Activated T-cell treated with anti-CD3 and anti-CD28 coated beads, Interleukin-2, amount 50 U/mL, for 72 hours (primary cell): ENCODE results near the gene CHAF1A. TPM values are rescaled to one million over a fixed set of nuclear protein-coding genes. Genes with fewer than 3 reads are reported as not detected.

Experiments used
- ATAC-seq, 2 donors: fragments of 150-1000 bp; cut with Tn5 transposase; replicated peaks in 1 of 2; 2 replicates each; pipeline ENCODE4 v1.10.0; 2021; ENCODE audit warnings: moderate library complexity in 2 of 2, mild to moderate bottlenecking in 1 of 2
- DNase-seq, 2 donors: peaks; one replicate each; pipeline ENCODE4 v3.0.0; 2021 to 2022; ENCODE audit warnings: mixed read lengths in 1 of 2
- H3K27ac Mint-ChIP-seq: one replicate; pipeline ENCODE4 v1.8.0; 2022; ENCODE audit warnings: mild to moderate bottlenecking, moderate library complexity, mixed read lengths
- H3K27me3 Mint-ChIP-seq: one replicate; pipeline ENCODE4 v1.8.0; 2022; ENCODE audit warnings: low read depth, mixed read lengths
- H3K36me3 Mint-ChIP-seq, 2 donors: one replicate each; pipeline ENCODE4 v1.8.0; 2022; ENCODE audit warnings: mixed read lengths in 2 of 2, mild to moderate bottlenecking in 1 of 2; ENCODE audit not compliant: insufficient read depth in 2 of 2
- H3K4me1 Mint-ChIP-seq: one replicate; pipeline ENCODE4 v1.8.0; 2022; ENCODE audit warnings: low read depth, mixed read lengths
- H3K4me3 Mint-ChIP-seq, 2 donors: one replicate each; pipeline ENCODE4 v1.8.0; 2022; ENCODE audit warnings: mild to moderate bottlenecking in 2 of 2, mixed read lengths in 2 of 2, moderate library complexity in 2 of 2
- H3K9me3 Mint-ChIP-seq, 2 donors: one replicate each; pipeline ENCODE4 v1.8.0; 2022; ENCODE audit warnings: mixed read lengths in 2 of 2
- total RNA-seq, 2 donors: library from RNA; stranded (reverse); gene quantifications; one replicate each; pipeline ENCODE4 v1.2.3, GENCODE V29; 2022

CHAF1A gene
- total RNA-seq, 2 donors from 2014 or later = 74.0 to 79.7 TPM

GRCh38 chr19:4370418-4371041, 31.9 kb upstream of the CHAF1A start:
- no peaks in the 10 kb centered on the region for H3K27me3 Mint-ChIP-seq
- peaks cover 62% of the 10 kb centered on the region for H3K4me1 Mint-ChIP-seq
- ATAC-seq (no peak), DNase-seq (no peak)
- H3K9me3 Mint-ChIP-seq = no peaks in the 10 kb centered on the region
- H3K4me3 Mint-ChIP-seq = peak overlapping the region; percentile 78 to 94
- H3K36me3 Mint-ChIP-seq = no peaks in the 10 kb centered on the region
- H3K27ac Mint-ChIP-seq = no peak overlapping the region

- no peaks in the 10 kb centered on the region for H3K27me3 Mint-ChIP-seq
- ATAC-seq = no peak
- DNase-seq = no peak
- peaks cover 72% of the 10 kb centered on the region for H3K4me1 Mint-ChIP-seq
- no peaks in the 10 kb centered on the region for H3K36me3 Mint-ChIP-seq
- H3K27ac Mint-ChIP-seq = no peak overlapping the region
- no peaks in the 10 kb centered on the region for H3K9me3 Mint-ChIP-seq
- peak overlapping the region; percentile 17 to 78 for H3K4me3 Mint-ChIP-seq
These were observed 30.9 kb upstream of the CHAF1A start for GRCh38 chr19:4371247-4372164.

GRCh38 chr19:4372165-4373012, 30.1 kb upstream of the CHAF1A start:
- Mint-ChIP-seq H3K4me3 (no peak overlapping the region), H3K4me1 (peaks cover 81% of the 10 kb centered on the region), H3K36me3 (no peaks in the 10 kb centered on the region), H3K9me3 (no peaks in the 10 kb centered on the region), H3K27me3 (no peaks in the 10 kb centered on the region), H3K27ac (no peak overlapping the region)
- ATAC-seq = no peak
- DNase-seq = no peak

- H3K9me3 Mint-ChIP-seq = no peaks in the 10 kb centered on the region
- no peak for ATAC-seq
- H3K4me1 Mint-ChIP-seq = peaks cover 84% of the 10 kb centered on the region
- DNase-seq = no peak
- no peak overlapping the region for H3K4me3 Mint-ChIP-seq
- H3K27ac Mint-ChIP-seq = no peak overlapping the region
- no peaks in the 10 kb centered on the region for H3K36me3 Mint-ChIP-seq
- no peaks in the 10 kb centered on the region for H3K27me3 Mint-ChIP-seq
These were observed 29.4 kb upstream of the CHAF1A start for GRCh38 chr19:4373013-4373367.

GRCh38 chr19:4373601-4374497, 28.6 kb upstream of the CHAF1A start:
- peaks cover 80% of the 10 kb centered on the region for H3K4me1 Mint-ChIP-seq
- no peaks in the 10 kb centered on the region for H3K27me3 Mint-ChIP-seq
- H3K9me3 Mint-ChIP-seq = no peaks in the 10 kb centered on the region
- no peaks in the 10 kb centered on the region for H3K36me3 Mint-ChIP-seq
- DNase-seq = no peak
- ATAC-seq = no peak
- H3K4me3 Mint-ChIP-seq = no peak overlapping the region
- peak overlapping the region; percentile 62 for H3K27ac Mint-ChIP-seq

GRCh38 chr19:4374498-4375163, 27.8 kb upstream of the CHAF1A start:
- H3K4me3 Mint-ChIP-seq = no peak overlapping the region
- H3K9me3 Mint-ChIP-seq = no peaks in the 10 kb centered on the region
- DNase-seq = no peak
- H3K27me3 Mint-ChIP-seq = no peaks in the 10 kb centered on the region
- H3K36me3 Mint-ChIP-seq = no peaks in the 10 kb centered on the region
- H3K4me1 Mint-ChIP-seq = peaks cover 80% of the 10 kb centered on the region
- H3K27ac Mint-ChIP-seq = no peak overlapping the region
- ATAC-seq = no peak

GRCh38 chr19:4375164-4376027, 27.0 kb upstream of the CHAF1A start:
- no peaks in the 10 kb centered on the region for H3K9me3 Mint-ChIP-seq
- H3K4me1 Mint-ChIP-seq = peaks cover 80% of the 10 kb centered on the region
- no peaks in the 10 kb centered on the region for H3K27me3 Mint-ChIP-seq
- ATAC-seq = no peak
- DNase-seq = no peak
- no peaks in the 10 kb centered on the region for H3K36me3 Mint-ChIP-seq
- no peak overlapping the region for H3K4me3 Mint-ChIP-seq
- H3K27ac Mint-ChIP-seq = no peak overlapping the region

- Mint-ChIP-seq H3K9me3 (no peaks in the 10 kb centered on the region), H3K36me3 (no peaks in the 10 kb centered on the region), H3K4me1 (peaks cover 80% of the 10 kb centered on the region), H3K4me3 (no peak overlapping the region), H3K27me3 (no peaks in the 10 kb centered on the region), H3K27ac (no peak overlapping the region)
- DNase-seq (no peak), ATAC-seq (no peak)
These were observed 26.3 kb upstream of the CHAF1A start for GRCh38 chr19:4376028-4376670.

GRCh38 chr19:4376671-4376990, 25.8 kb upstream of the CHAF1A start:
- ATAC-seq (no peak), DNase-seq (no peak)
- peak overlapping the region; percentile 49 for H3K27ac Mint-ChIP-seq
- H3K27me3 Mint-ChIP-seq = no peaks in the 10 kb centered on the region
- H3K4me3 Mint-ChIP-seq = no peak overlapping the region
- H3K4me1 Mint-ChIP-seq = peaks cover 80% of the 10 kb centered on the region
- no peaks in the 10 kb centered on the region for H3K36me3 Mint-ChIP-seq
- no peaks in the 10 kb centered on the region for H3K9me3 Mint-ChIP-seq

GRCh38 chr19:4376991-4377781, 25.3 kb upstream of the CHAF1A start:
- Mint-ChIP-seq H3K4me1 (peaks cover 79% of the 10 kb centered on the region), H3K4me3 (no peak overlapping the region), H3K36me3 (no peaks in the 10 kb centered on the region), H3K27me3 (no peaks in the 10 kb centered on the region), H3K9me3 (no peaks in the 10 kb centered on the region), H3K27ac (peak overlapping the region; percentile 49)
- DNase-seq = no peak
- ATAC-seq = no peak
